ENCODE data around the gene SYCE3.
A peak's percentile ranks its signal among the peaks of the same experiment; 100 is the strongest.
"Not testable (repeated sequence)": the region's sequence is repeated elsewhere in the genome, so short reads cannot be mapped to it uniquely, and the experiment has no call there.

Gene SYCE3

DNA sequence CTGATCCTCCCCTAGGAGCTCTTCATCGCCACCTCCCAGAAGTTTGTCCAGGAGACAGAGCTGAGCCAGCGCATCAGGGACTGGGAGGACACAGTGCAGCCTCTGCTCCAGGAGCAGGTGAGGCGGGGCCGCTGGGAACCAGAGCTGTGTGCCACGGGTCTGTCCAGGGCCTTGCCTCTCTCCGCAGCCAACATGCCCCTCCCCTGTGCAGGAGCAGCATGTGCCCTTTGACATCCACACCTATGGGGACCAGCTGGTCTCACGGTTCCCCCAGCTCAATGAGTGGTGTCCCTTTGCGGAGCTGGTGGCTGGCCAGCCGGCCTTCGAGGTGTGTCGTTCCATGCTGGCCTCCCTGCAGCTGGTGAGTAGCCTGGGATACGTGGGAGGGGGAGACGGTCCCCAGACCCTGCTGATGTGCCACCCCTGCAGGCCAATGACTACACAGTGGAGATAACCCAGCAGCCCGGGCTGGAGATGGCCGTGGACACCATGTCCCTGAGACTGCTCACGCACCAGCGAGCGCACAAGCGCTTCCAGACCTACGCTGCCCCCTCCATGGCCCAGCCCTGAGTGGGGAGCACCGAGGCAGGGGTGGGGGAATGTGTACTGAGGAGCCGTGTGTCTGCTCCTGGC is 39.8 kb downstream of the SYCE3 start:
- no peak for DNase-seq

DNA sequence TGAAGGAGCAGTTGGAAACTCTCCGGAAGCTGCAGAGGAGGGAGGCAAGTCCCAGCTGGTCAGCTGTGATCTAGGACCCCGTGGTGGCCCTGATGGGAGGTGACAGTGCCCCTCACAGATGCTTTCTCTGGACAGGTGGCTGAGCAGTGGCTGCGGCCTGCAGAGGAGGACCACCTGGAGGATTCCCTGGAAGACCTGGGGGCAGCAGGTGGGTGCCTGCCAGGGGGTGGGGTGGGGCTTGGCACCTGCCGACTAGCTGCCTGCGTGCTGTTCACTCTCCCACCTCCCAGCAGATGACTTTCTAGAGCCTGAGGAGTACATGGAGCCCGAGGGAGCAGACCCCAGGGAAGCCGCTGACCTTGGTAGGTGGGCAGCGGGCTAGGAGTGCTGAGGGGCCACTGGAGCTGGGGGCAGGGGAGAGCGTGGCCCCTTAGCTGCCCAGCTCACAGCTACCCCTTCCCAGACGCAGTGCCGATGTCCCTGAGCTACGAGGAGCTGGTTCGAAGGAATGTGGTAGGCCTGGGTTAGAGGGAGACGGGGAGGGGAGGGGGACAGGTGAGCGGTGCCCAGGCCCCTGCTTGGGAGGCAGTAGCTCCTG is 40.4 kb downstream of the SYCE3 start:
- DNase-seq: no peak

DNA sequence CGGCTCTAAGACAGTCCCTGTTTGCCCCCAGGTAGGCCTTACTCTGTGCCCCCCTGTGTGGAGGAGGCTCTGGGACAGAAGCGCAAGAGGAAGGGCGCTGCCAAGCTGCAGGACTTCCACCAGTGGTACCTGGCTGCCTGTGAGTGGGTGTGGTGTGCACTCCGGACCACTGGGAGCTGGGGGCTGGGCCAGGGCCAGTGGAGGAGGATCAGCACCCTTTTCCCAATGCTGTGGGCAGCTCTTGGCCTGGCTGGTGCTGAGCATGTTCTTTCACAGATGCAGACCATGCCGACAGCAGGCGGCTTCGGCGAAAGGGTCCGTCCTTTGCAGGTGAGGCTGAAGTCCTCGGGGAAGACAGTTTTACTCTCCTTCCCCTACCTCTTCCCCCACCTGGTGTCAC is 41.0 kb downstream of the SYCE3 start:
- no peak for DNase-seq

DNA sequence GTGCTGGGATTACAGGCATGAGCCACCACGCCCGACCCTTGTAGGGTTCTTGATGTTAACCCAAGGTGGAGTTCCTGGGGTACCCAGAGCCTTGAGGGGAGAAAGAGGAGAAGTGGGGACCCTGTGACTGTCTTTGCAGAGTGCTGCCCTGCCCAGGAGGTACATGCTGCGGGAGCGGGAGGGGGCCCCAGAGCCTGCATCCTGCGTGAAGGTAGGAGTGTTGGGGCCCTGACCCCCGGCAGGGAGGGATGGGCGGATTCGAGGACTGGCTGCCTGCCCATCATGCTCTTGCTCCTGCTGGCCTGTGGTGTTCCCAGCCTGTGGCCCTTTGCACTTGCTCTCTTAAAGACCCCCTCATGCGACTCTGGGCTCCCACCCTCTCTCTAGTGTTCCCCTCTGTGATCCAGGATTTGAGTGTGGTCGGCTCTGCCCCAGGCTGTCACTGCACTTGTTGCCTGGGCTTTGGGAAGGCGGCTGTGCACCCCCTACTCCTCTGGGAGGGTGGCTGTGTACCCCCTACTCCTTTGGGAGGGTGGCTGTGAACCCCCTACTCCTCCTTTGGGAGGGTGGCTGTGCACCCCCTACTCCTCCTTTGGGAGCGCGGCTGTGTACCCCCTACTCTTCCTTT is 41.8 kb downstream of the SYCE3 start:
- DNase-seq: no peak

DNA sequence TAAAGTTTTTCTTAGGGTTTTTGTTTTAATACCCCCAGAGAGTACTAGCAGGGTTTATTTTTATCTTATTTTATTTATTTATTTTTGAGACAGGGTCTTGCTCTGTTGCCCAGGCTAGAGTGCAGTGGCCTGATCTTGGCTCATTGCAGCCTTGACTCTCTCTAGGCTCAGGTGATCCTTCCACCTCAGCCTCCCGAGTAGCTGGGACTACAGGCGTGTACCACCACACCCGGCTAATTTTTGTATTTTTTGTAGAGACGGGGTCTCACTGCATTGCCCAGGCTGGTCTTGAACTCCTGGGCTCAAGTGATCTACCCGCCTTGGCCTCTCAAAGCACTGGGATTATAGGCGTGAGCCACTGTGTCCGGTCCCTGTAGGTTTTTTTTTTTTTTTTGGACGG is 42.5 kb downstream of the SYCE3 start:
- DNase-seq: not testable (repeated sequence)

DNA sequence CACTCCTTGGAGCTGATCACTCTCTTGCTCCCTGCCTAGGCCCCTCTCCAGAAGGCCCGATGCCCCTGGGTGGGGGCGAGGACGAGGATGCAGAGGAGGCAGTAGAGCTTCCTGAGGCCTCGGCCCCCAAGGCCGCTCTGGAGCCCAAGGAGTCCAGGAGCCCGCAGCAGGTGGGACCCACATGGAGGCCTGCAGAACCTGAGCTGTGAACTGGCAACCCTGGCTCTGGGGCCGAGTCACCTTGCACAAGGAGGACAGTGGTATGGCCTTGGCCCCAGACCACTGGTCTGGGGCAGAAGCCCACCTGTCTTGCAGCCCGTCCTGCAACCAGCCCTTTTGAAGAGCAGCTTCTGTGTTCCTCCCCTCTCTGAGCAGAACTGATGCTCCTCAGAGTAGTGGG is 43.6 kb downstream of the SYCE3 start:
- DNase-seq: no peak

DNA sequence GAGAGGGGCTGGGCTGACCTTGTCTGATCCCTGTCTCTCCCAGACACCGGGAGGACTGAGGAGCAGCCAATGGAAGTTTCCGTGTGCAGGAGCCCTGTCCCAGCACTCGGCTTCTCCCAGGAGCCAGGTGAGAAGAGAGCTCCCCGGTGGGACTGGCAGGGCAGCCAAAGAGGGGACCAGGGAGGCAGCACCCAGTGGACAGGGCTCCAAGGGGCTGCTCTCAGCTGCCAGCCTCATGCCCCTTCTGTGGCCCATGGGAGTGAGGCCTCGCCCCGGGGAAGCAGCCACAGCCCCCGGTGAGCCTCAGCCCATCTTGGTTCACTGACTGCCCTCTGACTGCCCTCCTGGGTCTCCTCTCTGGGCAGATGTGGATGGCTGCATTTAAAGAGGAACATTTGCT is 44.1 kb downstream of the SYCE3 start:
- no peak for DNase-seq

DNA sequence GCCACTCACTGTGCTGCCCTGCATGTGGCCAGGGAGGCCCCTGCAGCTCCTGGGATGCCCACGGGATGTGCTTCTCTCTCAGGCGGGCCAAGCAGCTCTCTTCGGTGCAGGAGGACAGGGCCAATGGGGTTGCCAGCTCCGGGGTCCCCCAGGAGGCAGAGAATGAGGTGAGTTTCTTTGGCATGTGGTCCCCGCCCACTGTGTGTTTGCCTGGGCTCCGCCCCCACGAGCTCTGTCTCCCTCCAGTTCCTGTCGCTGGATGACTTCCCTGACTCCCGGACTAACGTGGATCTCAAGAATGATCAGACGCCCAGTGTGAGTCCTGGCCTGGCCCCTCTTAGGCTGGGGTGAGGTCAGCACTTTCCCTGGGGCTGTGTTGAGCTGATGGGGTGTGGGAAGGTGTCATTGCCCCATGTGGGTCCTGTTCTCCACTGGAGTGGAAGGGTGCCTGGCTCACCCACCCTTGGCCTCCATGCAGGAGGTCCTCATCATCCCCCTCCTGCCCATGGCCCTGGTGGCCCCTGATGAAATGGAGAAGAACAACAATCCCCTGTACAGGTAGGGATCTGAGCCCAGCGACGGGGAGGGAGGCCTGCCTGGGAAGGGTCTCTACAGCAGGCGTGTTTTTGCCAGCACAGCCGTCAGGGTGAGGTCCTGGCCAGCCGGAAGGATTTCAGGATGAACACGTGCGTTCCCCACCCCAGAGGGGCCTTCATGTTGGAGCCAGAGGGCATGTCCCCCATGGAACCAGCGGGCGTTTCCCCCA is 45.0 kb downstream of the SYCE3 start:
- DNase-seq: no peak

DNA sequence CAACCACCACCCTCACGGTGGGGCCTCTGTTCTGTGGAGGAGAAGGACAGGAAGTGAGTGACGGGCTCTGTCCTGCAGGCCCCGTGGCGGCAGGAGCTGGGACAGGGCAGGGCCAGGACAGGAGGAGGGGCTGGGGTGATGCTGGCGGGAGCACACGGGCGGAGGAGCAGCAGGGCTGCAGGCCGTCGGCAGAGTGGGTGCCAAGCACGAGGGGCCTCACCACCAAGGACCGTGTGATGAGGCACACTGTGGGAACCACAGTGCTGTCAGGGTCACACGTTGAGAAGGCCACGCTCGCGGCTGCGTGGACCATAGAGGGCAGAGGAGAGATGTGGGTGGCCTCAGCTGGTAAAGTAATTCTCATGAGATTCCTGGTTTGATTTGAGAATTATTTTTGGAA is 45.8 kb downstream of the SYCE3 start:
- DNase-seq: no peak

DNA sequence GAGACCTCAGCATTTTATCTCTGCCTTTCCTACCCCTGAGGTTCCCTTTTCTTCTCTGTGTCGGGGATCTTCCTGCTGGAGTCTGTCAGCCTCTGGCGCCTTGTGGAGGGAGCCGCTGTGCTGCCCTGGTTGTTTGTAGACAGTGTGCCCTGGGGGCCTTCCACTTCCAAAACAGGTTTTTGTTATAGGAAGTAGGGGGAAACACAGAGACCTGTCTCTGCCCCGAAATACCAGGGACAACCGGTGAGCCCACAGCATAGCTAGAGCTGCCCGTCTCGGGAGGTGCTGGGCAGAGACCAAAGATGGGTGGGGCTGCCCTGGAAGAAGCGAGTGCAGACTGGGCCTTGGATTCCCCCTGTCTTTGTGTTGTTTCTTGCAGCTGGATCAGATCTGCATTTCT is 46.7 kb downstream of the SYCE3 start:
- no peak for DNase-seq

DNA sequence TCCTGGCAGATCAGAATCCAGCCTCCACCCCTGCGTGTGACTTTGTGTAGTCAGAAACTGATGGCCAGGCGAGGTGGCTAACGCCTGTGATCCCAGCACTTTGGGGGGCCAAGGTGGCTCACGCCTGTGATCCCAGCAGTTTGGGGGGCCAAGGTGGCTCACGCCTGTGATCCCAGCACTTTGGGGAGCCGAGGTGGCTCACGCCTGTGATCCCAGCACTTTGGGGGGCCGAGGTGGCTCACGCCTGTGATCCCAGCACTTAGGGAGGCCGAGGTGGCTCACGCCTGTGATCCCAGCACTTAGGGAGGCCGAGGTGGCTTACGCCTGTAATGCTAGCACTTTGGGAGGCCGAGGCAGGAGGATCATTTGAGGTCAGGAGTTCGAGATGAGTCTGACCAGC is 49.5 kb downstream of the SYCE3 start:
- no peak for DNase-seq

DNA sequence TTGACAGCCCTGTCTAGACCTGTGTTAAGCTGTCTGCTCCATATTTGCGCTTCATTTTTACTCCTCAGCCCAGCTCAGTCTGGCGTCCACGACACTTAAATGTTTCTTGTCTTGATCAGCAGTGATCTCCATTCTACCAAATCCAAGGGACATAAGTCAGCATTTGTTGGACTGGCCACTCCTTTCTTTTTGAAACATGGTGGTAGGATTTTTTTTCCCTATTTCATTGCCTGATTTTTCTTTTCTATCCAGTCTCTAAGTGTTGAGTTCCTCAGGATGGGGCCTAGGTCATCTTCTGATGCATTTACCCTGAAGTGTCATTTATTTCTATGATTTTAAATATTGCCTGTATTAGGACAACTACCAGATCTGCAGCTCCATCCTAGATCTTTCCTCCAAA is 53.8 kb downstream of the SYCE3 start:
- DNase-seq: no peak

DNA sequence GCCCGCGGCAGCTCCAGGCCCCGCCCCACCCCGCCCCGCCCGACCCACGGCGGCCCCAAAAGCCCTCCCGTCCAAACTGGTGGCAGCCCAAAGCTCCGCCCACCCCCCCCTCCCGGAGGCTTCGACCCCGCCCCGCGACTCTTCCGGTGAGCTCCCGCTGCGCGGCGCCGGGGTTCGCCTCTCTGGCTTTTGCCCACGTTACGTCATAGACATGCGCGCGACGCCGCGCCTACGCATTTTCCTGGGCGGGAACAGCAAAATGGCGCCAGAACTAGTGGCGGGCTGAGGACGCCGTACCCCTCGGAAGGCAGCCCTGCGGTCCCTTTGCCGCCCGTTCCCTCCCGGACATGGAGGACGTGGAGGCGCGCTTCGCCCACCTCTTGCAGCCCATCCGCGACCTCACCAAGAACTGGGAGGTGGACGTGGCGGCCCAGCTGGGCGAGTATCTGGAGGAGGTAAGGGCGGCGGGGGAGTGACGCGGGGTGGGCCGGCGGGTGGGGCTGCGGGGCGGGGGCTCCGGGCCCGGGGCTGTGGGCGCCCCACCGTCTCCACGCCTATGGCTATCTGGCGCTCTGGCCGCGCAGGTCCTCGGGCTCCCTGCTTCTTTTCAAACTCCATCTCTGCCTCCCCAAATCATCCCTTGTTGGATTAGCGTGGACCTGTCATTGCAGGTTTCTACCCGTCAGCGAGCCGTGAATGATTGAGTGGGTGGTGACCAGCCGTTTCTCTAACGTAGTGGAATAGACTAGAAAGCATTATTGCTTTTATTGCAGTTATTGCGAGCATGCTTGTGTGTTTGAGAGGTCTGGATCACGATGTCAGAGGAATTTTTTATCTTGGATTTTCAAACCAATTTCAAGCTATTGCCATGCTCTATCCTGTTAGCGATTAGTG is 54.5 kb downstream of the SYCE3 start, which contains the start of gene NCAPH2:
TSS of gene NCAPH2 (plus strand) at position 234 of the 894 bp plus-strand sequence. CDS start at position 348, 114 bp downstream.
- peak in 45 of 51 donors; percentile 61 to 100 (median 99) for DNase-seq

DNA sequence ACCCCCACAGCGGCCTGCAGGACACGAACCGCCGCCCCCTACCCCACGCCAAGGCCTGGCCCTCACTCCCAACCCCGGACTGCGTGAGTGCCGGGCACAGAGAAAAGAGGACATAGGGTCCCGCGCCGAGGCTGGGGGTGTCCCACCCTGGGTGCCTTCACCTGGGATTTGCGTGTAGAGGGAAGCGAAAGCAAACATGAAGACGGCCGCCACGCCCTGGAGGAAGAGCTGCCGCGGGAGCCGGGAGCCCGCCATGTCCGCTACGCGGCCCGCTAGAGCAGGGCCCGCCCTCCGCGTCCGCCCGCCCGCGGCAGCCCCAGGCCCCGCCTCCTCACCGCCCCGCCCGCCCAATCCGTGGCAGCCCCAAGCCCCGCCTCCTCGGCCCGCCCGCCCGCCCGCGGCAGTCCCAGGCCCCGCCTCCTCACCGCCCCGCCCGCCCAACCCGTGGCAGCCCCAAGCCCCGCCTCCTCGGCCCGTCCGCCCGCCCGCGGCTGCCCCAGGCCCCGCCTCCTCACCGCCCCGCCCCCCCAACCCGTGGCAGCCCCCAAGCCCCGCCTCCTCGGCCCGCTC is 55.2 kb downstream of the SYCE3 start, which contains the start of gene LMF2:
TSS of gene LMF2 (minus strand) at position 282 of the 570 bp plus-strand sequence. CDS start at position 255, 27 bp downstream.
- peak in 35 of 51 donors; percentile 94 to 100 (median 99) for DNase-seq

DNA sequence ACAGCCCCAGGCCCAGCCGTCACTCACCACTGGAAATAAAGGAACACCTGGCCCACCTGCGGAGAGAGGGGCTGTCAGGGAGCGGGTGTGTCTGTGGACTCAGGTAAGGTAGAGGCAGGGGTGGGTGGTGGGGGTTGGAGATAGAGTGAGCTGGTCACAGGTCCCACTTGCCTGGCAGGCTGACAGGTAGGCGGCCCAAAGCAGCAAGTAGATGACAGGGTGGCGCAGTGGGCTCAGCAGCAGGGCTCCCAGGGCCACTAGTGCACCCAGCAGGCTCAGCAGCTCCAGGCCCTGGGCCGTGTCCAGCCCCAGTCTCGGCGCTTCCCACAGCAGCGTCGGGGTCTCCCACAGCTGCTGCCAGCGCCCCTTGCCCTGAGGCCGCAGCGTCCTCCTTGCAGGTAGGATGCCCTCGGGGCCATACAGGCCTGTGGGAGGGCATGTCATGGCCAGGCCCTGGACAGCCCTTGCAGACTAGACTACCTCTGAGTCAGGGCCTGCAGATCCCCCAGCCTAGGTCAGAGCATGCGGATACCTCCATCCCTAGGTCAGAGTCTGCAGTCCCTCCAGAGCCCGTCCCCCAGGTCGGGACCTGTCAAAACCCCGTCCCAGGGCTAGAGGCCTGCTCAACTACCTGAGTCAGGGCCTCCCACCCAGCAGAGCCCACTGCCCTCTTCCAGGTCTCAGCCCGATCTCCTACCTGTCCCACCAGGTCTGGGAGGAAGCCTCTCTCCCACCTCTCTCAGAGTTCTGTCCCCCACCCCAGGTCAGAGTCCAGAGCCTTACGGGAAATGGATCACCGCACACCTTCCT is 55.9 kb downstream of the SYCE3 start:
- DNase-seq: no peak

DNA sequence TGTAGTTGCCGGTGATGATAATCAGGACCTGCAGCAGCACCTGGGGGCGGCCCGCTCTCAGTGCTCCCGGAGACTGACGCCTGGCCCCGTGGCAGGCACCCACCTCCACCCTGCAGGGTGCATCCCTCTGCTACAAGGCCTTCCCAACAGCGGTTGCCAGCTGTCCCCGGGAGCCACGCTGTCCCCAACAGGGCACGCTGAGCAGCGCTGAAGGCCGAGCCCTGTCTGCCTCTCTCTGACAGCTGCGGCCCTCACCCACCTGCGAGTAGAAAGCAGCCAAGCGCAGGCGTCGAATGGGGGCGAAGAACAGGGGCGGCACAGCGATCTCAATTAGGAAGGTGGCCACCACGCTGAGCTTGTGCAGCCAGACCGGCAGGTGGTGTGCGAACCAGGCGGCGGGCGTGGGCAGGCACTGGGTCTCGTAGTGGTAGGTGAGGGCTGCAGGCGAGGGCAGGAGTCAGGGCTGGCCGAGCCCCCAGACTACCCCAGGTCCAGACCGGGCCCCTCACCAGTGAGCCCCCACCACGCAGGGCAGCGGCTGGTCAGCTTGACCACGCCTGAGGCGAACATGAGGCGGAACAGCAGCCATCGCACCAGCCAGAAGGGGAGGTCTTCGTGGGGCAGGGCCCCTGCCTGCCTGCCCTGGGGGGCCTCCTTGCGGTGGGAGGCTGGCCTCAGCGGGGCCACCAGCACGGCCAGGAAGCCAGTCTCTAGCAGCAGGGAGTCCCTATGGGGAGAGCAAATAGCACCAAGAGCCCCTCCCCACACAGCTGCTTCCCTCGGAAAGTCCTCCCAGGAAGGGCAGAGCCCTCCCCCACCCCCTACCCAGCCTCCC is 56.7 kb downstream of the SYCE3 start:
- no peak for DNase-seq

DNA sequence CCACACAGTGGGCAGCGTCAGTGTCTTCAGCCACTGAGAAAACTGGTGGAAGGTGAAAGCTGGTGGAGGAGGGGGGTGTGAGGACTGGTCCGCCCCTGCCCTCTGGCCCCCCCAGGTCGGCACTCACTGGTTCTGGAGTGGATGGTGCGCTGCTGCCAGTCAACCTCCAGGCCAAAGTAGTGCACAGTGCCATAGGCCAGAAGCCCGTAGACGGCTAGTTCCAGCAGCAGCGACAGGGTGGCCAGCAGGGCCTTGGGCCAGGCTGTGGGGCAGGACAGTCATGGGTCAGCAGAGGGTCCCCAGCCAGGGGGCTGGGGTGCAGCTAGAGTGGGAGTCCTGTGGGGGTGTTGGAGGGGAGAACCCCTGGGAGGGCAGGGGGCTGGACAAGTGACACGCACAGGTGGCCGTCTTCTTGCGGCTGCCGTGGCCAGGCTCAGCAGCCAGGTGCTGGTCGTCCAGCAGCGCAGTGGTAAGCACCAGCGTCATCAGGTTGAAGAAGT is 57.4 kb downstream of the SYCE3 start:
- DNase-seq: no peak

DNA sequence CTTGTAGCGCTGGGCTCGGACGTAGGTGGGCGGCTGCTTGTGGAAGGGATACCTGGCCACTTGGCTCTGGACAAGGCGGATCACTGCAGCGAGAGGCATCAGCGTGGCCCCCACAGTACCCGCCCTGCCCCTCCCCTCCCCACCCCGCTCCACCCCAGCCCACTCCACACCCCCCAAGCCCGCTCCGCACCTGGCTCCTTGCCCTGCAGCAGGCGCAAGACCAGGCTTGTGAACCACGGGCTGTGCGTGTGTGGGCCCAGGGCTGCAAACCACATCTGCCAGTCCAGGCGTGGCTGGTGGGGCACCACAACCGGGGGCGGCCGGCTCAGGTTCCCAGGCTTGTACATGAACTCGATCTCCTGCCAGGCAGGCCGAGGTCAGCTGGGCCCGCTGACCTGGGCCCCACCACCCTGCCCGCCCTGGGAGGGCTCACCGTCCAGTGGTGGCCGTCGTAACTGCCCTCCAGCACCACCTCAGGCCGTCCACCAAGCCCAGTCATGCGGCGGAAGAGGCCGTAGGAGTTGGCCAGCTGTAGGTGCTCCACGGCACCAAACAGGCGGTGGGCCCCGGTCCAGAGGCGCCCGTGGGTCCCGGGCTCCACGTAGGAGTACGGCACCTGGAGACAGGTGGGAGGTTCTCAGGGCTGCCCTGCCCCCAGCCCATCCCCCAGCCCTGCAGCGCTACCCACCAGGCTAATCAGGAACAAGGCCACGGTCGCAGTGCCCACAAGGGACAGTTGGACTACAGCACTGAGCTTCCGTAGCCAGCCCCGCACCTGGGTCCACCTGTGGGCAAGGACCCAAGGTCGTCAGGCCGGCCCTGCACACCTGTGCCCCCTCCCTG is 58.1 kb downstream of the SYCE3 start:
- no peak for DNase-seq

All from hypothalamus (tissue), 51 donors.